HG02885 (cell line): ENCODE data around the gene ULK1.

ENCODE experiments used
- ATAC-seq: cut with Tn5 transposase; IDR thresholded peaks from one replicate; pipeline ENCODE4 v1.9.1; 2021; ENCODE audit warnings: mild to moderate bottlenecking; ENCODE audit not compliant: unreplicated experiment, poor library complexity

The ULK1 gene

GRCh38 chr12:131905630-131906091, 11.2 kb downstream of the ULK1 start:
- ATAC-seq: no peak

GRCh38 chr12:131907379-131908091, 13.1 kb downstream of the ULK1 start:
- ATAC-seq: no peak

GRCh38 chr12:131908092-131909080, 14.0 kb downstream of the ULK1 start:
- ATAC-seq: no peak

- ATAC-seq: no peak
Observed at GRCh38 chr12:131909081-131909751, 14.8 kb downstream of the ULK1 start.

- ATAC-seq: no peak
Observed at GRCh38 chr12:131909752-131910219, 15.4 kb downstream of the ULK1 start.

- ATAC-seq: no peak
Observed at GRCh38 chr12:131910302-131911027, 16.0 kb downstream of the ULK1 start.

GRCh38 chr12:131911028-131911650, 16.7 kb downstream of the ULK1 start:
- no peak for ATAC-seq

GRCh38 chr12:131911851-131912477, 17.5 kb downstream of the ULK1 start:
- no peak for ATAC-seq

- ATAC-seq: no peak
Observed at GRCh38 chr12:131912518-131913274, 18.3 kb downstream of the ULK1 start.

- ATAC-seq: no peak
Observed at GRCh38 chr12:131913666-131914065, 19.2 kb downstream of the ULK1 start.

- no peak for ATAC-seq
Observed at GRCh38 chr12:131914179-131914702, 19.8 kb downstream of the ULK1 start.

GRCh38 chr12:131915000-131915689, 20.7 kb downstream of the ULK1 start:
- ATAC-seq: no peak

- ATAC-seq: no peak
Observed at GRCh38 chr12:131915823-131916222, 21.4 kb downstream of the ULK1 start.

GRCh38 chr12:131916306-131917138, 22.1 kb downstream of the ULK1 start:
- no peak for ATAC-seq

- ATAC-seq: no peak
Observed at GRCh38 chr12:131917139-131917710, 22.8 kb downstream of the ULK1 start.

- ATAC-seq: no peak
Observed at GRCh38 chr12:131917711-131918306, 23.4 kb downstream of the ULK1 start.
